ENCODE data around the gene SLC10A3.

DNA sequence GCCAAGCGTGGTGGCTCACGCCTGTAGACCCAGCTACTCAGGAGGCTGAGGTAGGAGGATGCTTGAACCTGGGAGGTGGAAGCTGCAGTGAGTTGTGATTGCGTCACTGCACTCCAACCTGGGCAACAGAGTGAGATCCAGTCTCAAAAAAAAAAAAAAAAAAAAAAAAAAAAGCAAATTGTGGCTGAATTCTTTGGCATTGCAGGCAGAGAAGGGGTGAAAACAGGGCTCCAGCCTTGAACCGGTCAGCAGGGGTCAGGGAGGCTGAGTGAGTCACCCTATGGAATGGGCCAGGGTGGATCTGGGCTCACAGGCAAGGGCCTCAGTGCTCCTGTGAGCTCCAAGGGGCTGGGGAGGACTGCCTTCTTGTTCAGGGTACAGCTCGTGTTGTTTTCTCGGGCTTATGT is 38.8 kb upstream of the SLC10A3 start:
- TF ChIP-seq POLR2A (IDR thresholded peaks at IDR 0.05; ENCODE audit: low read length) (no peak), GATA1 (IDR thresholded peaks at IDR 0.05; ENCODE audit: low read depth, low read length) (no peak)

All from erythroblast (primary cell).